ENCODE results near the gene ENTPD2.

- TF ChIP-seq EZH2 (IDR thresholded peaks at IDR 0.05; ENCODE audit: low read length, missing control alignments): no peak
- TF ChIP-seq CTCF (conservative IDR thresholded peaks at IDR 0.05 in 1 of 2, IDR thresholded peaks at IDR 0.05 in 1 of 2; ENCODE audit: low read depth in 1 of 2, low read length in 2 of 2): no peak
Observed at GRCh38 chr9:137013571-137013940, 40.3 kb downstream of the ENTPD2 start.

Data from fibroblast of lung (primary cell).